ENCODE measurements around the gene SMCR8. TPM values are rescaled to one million over a fixed set of nuclear protein-coding genes. Genes with fewer than 3 reads are reported as not detected.
"Not testable (repeated sequence)": the region's sequence is repeated elsewhere in the genome, so short reads cannot be mapped to it uniquely, and the experiment has no call there.

Gene SMCR8
- polyA plus RNA-seq, 1 donor = 17.2 TPM

DNA sequence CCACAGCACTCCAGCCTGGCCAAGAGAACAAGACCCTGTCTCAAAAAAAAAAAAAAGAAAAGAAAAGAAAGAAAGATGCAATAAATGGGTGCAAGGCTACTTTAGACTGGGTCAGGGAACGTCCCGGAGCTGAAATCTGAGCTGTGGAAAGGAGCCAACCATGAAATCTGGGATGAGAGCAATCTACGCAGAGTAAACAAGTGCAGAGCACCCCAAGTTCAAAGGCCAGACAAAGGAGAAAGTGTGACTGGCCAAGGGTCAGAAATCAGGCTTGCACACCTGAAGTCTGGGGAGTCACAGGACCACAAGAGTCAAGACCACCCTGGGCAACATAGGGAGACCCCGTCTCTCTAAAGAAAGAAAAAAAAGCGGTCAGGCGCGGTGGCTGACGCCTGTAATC lies 45.4 kb downstream of the SMCR8 start:
- no peak for DNase-seq

DNA sequence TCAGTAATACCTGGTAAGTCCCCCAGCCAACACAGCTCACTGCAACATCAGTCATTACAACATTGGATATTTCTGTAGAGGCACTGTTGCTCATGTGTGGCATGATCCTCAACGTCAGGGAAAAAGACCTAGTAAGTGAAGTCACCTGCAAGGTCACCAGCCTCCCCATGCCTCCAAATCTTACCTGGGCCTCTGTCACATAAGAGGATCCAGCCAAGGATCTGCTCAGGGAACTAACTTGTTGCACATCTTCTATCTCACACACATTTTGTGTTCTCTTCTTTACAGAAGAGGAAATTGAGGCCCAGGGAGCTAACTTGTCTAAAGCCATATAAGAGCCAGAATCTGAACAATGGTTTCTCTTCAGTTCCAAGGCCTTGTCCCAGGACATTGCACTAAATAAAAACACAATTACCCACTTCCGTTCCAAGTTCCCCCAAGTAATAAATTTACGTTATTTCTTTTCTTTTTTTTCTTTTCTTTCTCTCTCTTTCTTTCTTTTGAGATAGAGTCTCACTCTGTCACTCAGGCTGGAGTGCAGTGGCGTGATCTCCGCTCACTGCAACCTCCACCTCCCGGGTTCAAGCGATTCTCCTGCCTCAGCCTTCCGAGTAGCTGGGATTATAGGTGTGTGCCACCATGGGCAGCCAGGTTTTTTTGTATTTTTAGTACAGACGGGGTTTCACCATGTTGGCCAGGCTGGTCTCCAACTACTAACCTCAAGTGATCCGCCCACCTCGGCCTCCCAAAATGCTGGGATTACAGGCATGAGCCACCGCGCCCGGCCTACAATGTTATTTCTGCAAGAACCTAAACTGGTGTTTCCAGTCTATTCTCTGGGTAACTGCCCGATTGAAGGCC lies 47.0 kb downstream of the SMCR8 start:
- no peak for DNase-seq

DNA sequence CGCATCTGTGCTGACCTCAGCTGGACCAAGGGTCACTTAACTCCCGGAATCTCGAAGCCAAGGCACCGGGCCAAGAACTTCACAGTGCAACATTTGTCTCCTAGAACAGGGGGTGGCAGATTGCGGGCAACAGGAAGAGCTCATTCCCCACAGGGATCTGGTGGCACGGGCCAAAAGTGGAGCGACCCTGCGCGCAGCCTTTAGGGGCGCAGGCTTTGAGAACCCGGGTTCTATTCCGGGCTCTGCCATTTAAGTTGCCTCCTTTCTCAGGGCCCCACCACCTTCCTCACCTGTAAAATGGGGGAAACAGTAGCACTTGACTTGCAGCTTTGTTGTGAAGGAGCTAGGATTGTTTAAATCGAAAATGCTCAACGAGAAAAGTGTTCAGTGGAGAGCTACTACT lies 47.6 kb downstream of the SMCR8 start:
- DNase-seq = no peak

DNA sequence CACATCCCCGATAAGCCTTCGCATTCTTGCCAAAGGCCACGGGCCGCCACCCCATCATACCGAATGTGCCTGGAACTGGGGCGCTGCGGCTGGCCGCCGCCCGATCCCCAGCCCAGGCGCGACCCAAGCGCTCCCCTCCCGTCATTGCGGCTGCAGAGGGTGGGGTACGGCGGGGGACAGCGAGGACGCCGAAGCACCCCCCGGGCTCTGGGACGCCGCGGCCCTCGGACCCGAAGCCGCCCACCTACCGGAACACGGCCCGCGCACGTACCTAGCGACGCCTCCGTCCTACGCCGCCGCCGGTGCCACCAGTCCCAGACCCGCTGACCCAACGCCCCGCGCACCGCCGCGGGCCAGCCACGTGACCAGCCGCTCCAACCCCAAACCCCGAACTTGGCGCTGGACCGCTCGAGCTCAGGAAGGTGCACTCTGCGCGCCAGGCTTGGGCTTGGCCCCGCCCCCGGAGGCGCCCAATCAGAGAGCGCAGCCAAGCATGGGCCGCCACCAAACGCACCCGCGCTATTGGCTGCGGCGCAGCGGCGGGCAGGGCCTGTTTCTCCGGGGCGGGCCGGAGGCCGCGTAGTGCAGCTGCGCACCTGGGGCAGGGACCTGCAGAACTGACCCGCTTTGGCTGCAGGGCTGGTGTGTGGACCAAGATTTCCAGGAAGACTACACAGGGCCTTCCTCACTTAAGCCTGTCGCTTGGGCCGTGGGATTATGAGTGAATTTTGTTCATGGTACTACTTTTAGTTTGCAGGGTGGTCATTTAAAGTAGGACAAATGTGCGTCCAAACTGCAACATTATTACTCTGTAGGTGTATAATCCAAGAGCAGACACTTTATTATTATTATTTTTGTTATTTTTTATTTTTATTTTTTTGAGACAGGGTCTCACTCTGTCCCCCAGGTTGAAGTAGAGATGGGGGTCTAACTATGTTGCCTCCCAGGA lies 48.3 kb downstream of the SMCR8 start, which contains the start of gene SHMT1:
Gene SHMT1 (minus strand): TSS at position 450 of the 949 bp plus-strand sequence. CDS start 7,569 bp downstream, outside the sequence.
- peak; percentile 86 for DNase-seq

DNA sequence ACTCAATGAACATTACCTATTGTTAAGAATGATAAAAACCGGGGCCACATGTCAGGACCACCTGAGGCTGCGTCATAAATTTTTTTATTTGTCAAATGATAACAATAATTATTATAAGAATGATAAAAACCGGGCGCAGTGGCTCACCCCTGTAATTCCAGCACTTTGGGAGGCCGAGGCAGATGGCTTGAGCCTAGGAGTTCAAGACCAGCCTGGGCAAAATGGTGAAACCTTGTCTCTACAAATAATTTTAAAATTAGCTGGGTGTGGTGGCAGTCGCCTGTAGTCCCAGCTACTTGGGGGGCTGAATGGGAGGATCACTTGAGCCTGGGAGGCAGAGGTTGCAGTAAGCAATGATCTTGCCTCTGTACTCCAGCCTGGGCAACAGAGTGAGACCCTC lies 49.1 kb downstream of the SMCR8 start:
- no peak for DNase-seq

DNA sequence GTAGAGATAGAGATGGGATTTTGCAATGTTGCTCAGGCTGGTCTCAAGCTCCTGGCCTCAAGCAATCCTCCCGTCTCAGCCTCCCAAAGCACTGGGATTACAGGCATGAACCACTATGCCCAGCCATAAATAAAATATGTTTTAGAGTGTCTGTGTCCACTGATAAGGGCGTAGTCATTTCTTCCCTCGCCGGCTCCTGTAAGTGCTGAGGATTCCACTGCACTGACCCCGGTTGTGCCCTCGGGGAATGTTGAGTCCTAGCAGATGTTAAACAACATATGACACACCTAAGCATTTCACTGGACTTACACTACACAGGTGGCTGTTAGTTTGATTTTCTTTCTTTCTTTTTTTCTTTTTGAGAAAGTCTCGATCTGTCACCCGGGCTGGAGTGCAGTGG lies 53.9 kb downstream of the SMCR8 start:
- DNase-seq = no peak

DNA sequence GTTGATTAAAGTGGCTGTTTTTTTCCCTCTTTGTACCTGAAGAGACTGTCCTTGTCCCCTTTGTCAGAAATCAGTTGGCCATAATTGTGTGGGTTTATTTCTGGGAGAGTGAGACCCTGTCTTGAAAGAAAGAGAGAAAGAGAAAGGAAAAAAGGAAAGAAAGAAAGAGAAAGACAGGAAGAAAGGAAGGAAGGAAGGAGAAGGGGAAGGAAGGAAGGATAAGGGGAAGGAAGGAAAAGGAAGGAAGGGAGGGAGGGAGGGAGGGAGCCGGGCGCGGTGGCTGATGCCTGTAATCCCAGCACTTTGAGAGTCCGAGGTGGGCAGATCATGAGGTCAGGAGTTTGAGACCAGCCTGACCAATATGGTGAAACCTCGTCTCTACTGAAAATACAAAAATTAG lies 55.7 kb downstream of the SMCR8 start:
- no peak for DNase-seq

DNA sequence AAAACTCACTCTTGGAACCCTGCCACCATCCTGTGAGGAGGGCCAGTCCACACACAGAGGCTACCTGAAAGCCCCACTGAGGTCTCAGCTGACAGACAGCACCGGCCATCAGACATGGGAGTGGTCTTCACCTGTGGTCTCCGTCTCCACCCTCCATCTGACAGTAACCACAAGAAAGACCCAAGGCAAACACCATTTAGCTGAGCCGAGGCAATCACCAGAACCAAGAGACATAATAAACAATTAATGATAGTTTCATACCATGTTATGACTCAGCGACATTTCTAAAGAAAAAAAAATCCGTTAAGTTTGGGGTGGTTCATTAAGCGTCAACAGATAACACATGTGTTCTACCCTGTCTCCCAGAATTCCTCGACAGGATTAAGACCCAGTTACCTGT lies 56.4 kb downstream of the SMCR8 start:
- no peak for DNase-seq

DNA sequence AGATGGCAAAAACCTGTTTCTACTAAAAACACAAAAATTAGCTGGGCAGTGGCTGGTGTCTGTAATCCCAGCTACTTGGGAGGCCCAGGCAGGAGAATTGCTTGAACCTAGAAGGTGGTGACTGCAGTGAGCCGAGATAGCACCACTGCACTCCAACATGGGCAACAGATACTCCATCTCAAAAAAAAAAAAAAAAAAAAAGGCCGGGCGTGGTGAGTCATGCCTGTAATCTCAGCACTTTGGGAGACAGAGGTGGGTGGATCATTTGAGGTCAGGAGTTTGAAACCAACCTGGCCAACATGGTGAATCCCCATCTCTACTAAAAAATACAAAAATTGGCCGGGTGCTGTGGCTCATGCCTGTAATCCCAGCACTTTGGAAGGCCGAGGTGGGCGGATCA lies 58.1 kb downstream of the SMCR8 start:
- not testable (repeated sequence) for DNase-seq

DNA sequence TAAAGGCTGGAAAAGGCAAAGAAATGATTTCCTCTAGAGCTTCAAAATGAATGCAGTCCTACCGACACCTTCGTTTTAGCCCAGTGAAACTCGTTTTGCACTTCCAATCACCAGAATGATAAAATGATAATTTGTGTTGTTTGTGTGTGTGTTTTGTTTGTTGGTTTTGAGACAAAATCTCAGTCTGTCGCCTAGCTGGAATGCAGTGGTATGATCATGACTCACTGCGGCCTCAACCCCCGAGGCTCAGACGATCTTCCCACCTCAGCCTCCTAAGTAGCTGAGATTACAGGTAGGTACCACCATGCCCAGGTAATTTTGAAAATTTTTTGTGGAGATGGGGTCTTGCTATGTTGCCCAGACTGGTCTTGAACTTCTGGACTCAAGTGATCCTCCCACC lies 59.1 kb downstream of the SMCR8 start:
- no peak for DNase-seq

Other genes with a start within 250 kb of the SMCR8 start
- gene DRG2, start 227.3 kb upstream of the SMCR8 start, polyA plus RNA-seq (ENCODE audit: insufficient read length) = 37.2 TPM
- 3.9 TPM for gene MYO15A, start 206.5 kb upstream of the SMCR8 start, polyA plus RNA-seq (ENCODE audit: insufficient read length)
- gene ALKBH5, start 131.5 kb upstream of the SMCR8 start, polyA plus RNA-seq (ENCODE audit: insufficient read length) = 64.8 TPM
- gene LLGL1, start 89.7 kb upstream of the SMCR8 start, polyA plus RNA-seq (ENCODE audit: insufficient read length) = 28.4 TPM
- 150 TPM for gene FLII, start 56.6 kb upstream of the SMCR8 start, polyA plus RNA-seq (ENCODE audit: insufficient read length)
- gene MIEF2, start 54.6 kb upstream of the SMCR8 start, polyA plus RNA-seq (ENCODE audit: insufficient read length) = 13.6 TPM
- 60.6 TPM for gene TOP3A, start 299 bp upstream of the SMCR8 start, polyA plus RNA-seq (ENCODE audit: insufficient read length)
- 61.5 TPM for gene SHMT1, start 48.3 kb downstream of the SMCR8 start, polyA plus RNA-seq (ENCODE audit: insufficient read length)
- gene EVPLL, start 62.5 kb downstream of the SMCR8 start, polyA plus RNA-seq (ENCODE audit: insufficient read length) = 0.23 TPM
- not detected for gene LGALS9C, start 161.5 kb downstream of the SMCR8 start, polyA plus RNA-seq (ENCODE audit: insufficient read length)

Data from left kidney (tissue), 2 donors.